Immature natural killer cell (primary cell): ENCODE data around the gene RPGRIP1L. TPM values are rescaled to one million over a fixed set of nuclear protein-coding genes. Genes with fewer than 3 reads are reported as not detected.

ENCODE experiments used
- DNase-seq, 3 donors: peaks; one replicate each; pipeline ENCODE4 v3.0.0; 2022; ENCODE audit warnings: mixed read lengths in 1 of 3
- H3K27ac Mint-ChIP-seq, 6 donors: one replicate each; pipeline ENCODE4 v1.8.0; 2020; ENCODE audit warnings: mixed read lengths in 6 of 6, mild to moderate bottlenecking in 5 of 6, inconsistent platforms in 4 of 6, moderate library complexity in 3 of 6
- H3K27me3 Mint-ChIP-seq, 3 donors: one replicate each; pipeline ENCODE4 v1.8.0; 2020 to 2021; ENCODE audit warnings: low read depth in 3 of 3, mild to moderate bottlenecking in 3 of 3, mixed read lengths in 3 of 3, moderate library complexity in 3 of 3, inconsistent platforms in 1 of 3
- H3K36me3 Mint-ChIP-seq, 3 donors: one replicate each; pipeline ENCODE4 v1.8.0; 2020; ENCODE audit warnings: mixed read lengths in 3 of 3, inconsistent platforms in 2 of 3, mild to moderate bottlenecking in 2 of 3
- H3K4me1 Mint-ChIP-seq, 2 donors: one replicate each; pipeline ENCODE4 v1.8.0; 2020; ENCODE audit warnings: inconsistent platforms in 2 of 2, mild to moderate bottlenecking in 2 of 2, mixed read lengths in 2 of 2, moderate library complexity in 1 of 2
- H3K4me3 Mint-ChIP-seq, 5 donors: one replicate each; pipeline ENCODE4 v1.8.0; 2020; ENCODE audit warnings: mild to moderate bottlenecking in 5 of 5, mixed read lengths in 5 of 5, inconsistent platforms in 3 of 5, moderate library complexity in 3 of 5
- H3K9me3 Mint-ChIP-seq, 6 donors: one replicate each; pipeline ENCODE4 v1.8.0; 2020; ENCODE audit warnings: mild to moderate bottlenecking in 6 of 6, mixed read lengths in 6 of 6, inconsistent platforms in 4 of 6, moderate library complexity in 3 of 6
- polyA plus RNA-seq, 3 donors: library from polyadenylated mRNA; unstranded; fragments of 300-500 nt; fragmentation: Illumina TruSeq; gene quantifications; one replicate each; pipeline ENCODE4 v1.2.3, GENCODE V29; 2021

The RPGRIP1L gene
- polyA plus RNA-seq, 3 donors from 2014 or later, result 1.7 to 2.2 TPM; not detected in 1

GRCh38 chr16:53563426-53563825 lies 140.2 kb downstream of the RPGRIP1L start:
- DNase-seq, result no peak
- H3K27ac Mint-ChIP-seq, result no peak overlapping the region
- H3K4me3 Mint-ChIP-seq, result no peak overlapping the region
- H3K4me1 Mint-ChIP-seq, result no peaks in the 10 kb centered on the region
- no peaks in the 10 kb centered on the region for H3K9me3 Mint-ChIP-seq
- H3K27me3 Mint-ChIP-seq, result peaks cover 2 to 4% (median 3%) of the 10 kb centered on the region in 3 donors
- no peaks in the 10 kb centered on the region for H3K36me3 Mint-ChIP-seq

- peaks cover 0 to 2% (median 1%) of the 10 kb centered on the region in 3 donors for H3K27me3 Mint-ChIP-seq
- H3K36me3 Mint-ChIP-seq, result no peaks in the 10 kb centered on the region
- DNase-seq, result no peak
- H3K4me1 Mint-ChIP-seq, result no peaks in the 10 kb centered on the region
- H3K27ac Mint-ChIP-seq, result peak overlapping the region in 1 of 6 donors; percentile 12
- no peak overlapping the region for H3K4me3 Mint-ChIP-seq
- no peaks in the 10 kb centered on the region for H3K9me3 Mint-ChIP-seq
Measured at GRCh38 chr16:53561101-53561888, 142.4 kb downstream of the RPGRIP1L start.

- Mint-ChIP-seq H3K4me3 (no peak overlapping the region), H3K4me1 (no peaks in the 10 kb centered on the region), H3K9me3 (no peaks in the 10 kb centered on the region), H3K36me3 (no peaks in the 10 kb centered on the region), H3K27ac (peak overlapping the region in 1 of 6 donors; percentile 50), H3K27me3 (peaks cover 1 to 2% (median 2%) of the 10 kb centered on the region in 3 donors)
- no peak for DNase-seq
Measured at GRCh38 chr16:53559270-53559951, 144.2 kb downstream of the RPGRIP1L start.

DNA sequence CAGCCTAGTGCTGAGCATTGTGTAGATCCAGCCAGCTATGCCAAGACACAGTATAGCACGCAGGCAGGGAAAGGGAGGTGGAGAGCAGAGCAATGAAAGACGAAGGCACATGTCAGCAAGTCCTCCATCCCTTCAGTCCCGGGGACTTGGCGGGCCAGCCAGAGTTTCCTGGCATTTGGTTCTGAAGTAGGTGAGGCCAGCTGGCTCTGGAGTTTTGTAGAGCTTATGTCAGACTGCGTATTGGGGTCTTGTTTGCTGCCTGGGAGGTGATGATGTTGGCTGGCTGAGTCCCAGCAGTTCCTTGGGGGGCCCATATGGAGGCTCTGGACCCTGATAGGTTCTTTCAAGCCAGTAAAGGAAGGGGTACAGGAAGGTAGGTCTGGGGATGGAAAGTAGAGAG lies 144.9 kb downstream of the RPGRIP1L start:
- H3K36me3 Mint-ChIP-seq, result no peaks in the 10 kb centered on the region
- H3K4me3 Mint-ChIP-seq, result no peak overlapping the region
- H3K4me1 Mint-ChIP-seq, result no peaks in the 10 kb centered on the region
- H3K27ac Mint-ChIP-seq, result no peak overlapping the region
- peaks cover 1 to 2% (median 2%) of the 10 kb centered on the region in 3 donors for H3K27me3 Mint-ChIP-seq
- no peak for DNase-seq
- H3K9me3 Mint-ChIP-seq, result no peaks in the 10 kb centered on the region

GRCh38 chr16:53556521-53556920 lies 147.1 kb downstream of the RPGRIP1L start:
- Mint-ChIP-seq H3K27me3 (peaks cover 1 to 6% (median 2%) of the 10 kb centered on the region in 3 donors), H3K27ac (no peak overlapping the region), H3K36me3 (no peaks in the 10 kb centered on the region), H3K4me3 (no peak overlapping the region), H3K4me1 (no peaks in the 10 kb centered on the region), H3K9me3 (no peaks in the 10 kb centered on the region)
- DNase-seq, result no peak

DNA sequence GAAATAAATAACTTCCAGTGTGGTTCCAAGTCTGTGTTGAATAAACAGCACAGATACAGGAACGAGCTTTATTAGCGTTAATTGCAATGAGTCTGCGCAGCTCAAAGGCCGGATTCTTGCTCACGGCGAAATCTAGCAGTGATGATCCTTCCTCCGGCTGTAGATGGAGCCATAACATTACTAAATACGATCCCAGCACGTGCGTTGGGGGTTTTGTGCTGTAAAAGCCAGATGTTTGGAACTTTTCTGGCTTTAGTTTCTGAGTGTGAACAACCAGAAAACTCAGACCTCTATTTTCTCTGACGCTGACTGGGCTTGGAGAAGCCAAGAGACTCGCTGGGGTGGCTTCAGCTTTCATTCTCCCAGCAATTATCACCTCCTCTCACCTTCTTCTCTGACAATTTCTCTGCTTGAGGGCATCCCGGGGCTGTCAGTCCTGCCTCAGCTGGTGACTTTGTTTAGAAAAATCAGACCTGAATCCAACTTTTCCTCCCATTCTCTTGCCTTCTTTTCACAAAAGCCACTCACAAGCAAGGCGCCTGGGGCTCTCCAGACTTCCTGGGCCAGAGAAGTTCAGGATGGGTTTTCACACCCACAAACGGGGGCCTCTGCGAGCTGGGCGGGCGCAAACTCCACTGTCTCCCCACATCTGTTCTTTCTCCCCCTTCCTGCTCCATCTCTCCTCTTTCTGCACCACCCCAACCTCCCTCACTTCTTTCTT lies 153.5 kb downstream of the RPGRIP1L start:
- Mint-ChIP-seq H3K4me1 (peaks cover 20 to 25% of the 10 kb centered on the region in 2 donors), H3K4me3 (peak overlapping the region in 3 of 5 donors; percentile 33 to 60 (median 39)), H3K9me3 (no peaks in the 10 kb centered on the region), H3K36me3 (no peaks in the 10 kb centered on the region), H3K27ac (peak overlapping the region in 1 of 6 donors; percentile 8), H3K27me3 (peaks cover 6 to 13% (median 12%) of the 10 kb centered on the region in 3 donors)
- peak; percentile 36 to 57 (median 45) for DNase-seq

Other genes starting within 250 kb of the RPGRIP1L start
- 10 to 100 TPM; 23.3 to 32.0 (median 30.9) TPM for gene AKTIP, start 200.7 kb downstream of the RPGRIP1L start, polyA plus RNA-seq
- gene FTO, start 297 bp upstream of the RPGRIP1L start, polyA plus RNA-seq, result 100 to 1,000 TPM in 1 of 3 donors, 10 to 100 TPM in 2; 61.3 to 106 (median 65.1) TPM